ENCODE data around the gene ITGA8. TPM values are rescaled to one million over a fixed set of nuclear protein-coding genes. Genes with fewer than 3 reads are reported as not detected.

Gene ITGA8
- total RNA-seq, 4 donors from 2014 or later: 9.4 to 64.8 (median 28.1) TPM

- no peak for DNase-seq
- TF ChIP-seq POLR2A (IDR thresholded peaks at IDR 0.05) (no peak), CTCF (IDR thresholded peaks at IDR 0.05) (no peak)
- Histone ChIP-seq H3K4me3 (no peak overlapping the region), H3K4me1 (no peaks in the 10 kb centered on the region), H3K36me3 (no peaks in the 10 kb centered on the region), H3K9me3 (no peaks in the 10 kb centered on the region), H3K27ac (no peak overlapping the region), H3K27me3 (no peaks in the 10 kb centered on the region)
- intact Hi-C loops (cut with DNase I; ENCODE audit: low total_unique reads): no loop called here
Measured at GRCh38 chr10:15579605-15580004, 140.1 kb downstream of the ITGA8 start.

- DNase-seq: no peak
- TF ChIP-seq POLR2A (IDR thresholded peaks at IDR 0.05) (no peak), CTCF (IDR thresholded peaks at IDR 0.05) (no peak)
- Histone ChIP-seq H3K27me3 (no peaks in the 10 kb centered on the region), H3K4me1 (no peaks in the 10 kb centered on the region), H3K36me3 (no peaks in the 10 kb centered on the region), H3K27ac (no peak overlapping the region), H3K9me3 (no peaks in the 10 kb centered on the region), H3K4me3 (no peak overlapping the region)
- intact Hi-C loops (cut with DNase I; ENCODE audit: low total_unique reads): no loop called here
Measured at GRCh38 chr10:15572531-15573045, 147.1 kb downstream of the ITGA8 start.

- no peak overlapping the region for H3K27ac ChIP-seq
- TF ChIP-seq POLR2A (IDR thresholded peaks at IDR 0.05) (no peak), CTCF (IDR thresholded peaks at IDR 0.05) (no peak)
- no peaks in the 10 kb centered on the region for H3K36me3 ChIP-seq
- no peak overlapping the region for H3K4me3 ChIP-seq
- DNase-seq: peak; percentile 22 to 47
- no peaks in the 10 kb centered on the region for H3K27me3 ChIP-seq
- intact Hi-C loops (cut with DNase I; ENCODE audit: low total_unique reads): no loop called here
- no peaks in the 10 kb centered on the region for H3K9me3 ChIP-seq
- H3K4me1 ChIP-seq: no peaks in the 10 kb centered on the region
Measured at GRCh38 chr10:15571575-15571974, 148.1 kb downstream of the ITGA8 start.

GRCh38 chr10:15570738-15571339 lies 148.9 kb downstream of the ITGA8 start:
- H3K9me3 ChIP-seq: no peaks in the 10 kb centered on the region
- intact Hi-C loops (cut with DNase I; ENCODE audit: low total_unique reads): no loop called here
- H3K27ac ChIP-seq: no peak overlapping the region
- H3K4me3 ChIP-seq: no peak overlapping the region
- H3K36me3 ChIP-seq: no peaks in the 10 kb centered on the region
- TF ChIP-seq CTCF (IDR thresholded peaks at IDR 0.05) (no peak), POLR2A (IDR thresholded peaks at IDR 0.05) (no peak)
- no peaks in the 10 kb centered on the region for H3K27me3 ChIP-seq
- no peak for DNase-seq
- no peaks in the 10 kb centered on the region for H3K4me1 ChIP-seq

GRCh38 chr10:15567952-15568351 lies 151.8 kb downstream of the ITGA8 start:
- Histone ChIP-seq H3K9me3 (no peaks in the 10 kb centered on the region), H3K27me3 (no peaks in the 10 kb centered on the region), H3K4me1 (no peaks in the 10 kb centered on the region), H3K36me3 (no peaks in the 10 kb centered on the region), H3K27ac (no peak overlapping the region), H3K4me3 (no peak overlapping the region)
- no peak for DNase-seq
- intact Hi-C loops (cut with DNase I; ENCODE audit: low total_unique reads): no loop called here
- TF ChIP-seq CTCF (IDR thresholded peaks at IDR 0.05) (no peak), POLR2A (IDR thresholded peaks at IDR 0.05) (no peak)
